HG03469 (cell line): ENCODE measurements around the gene SLC22A24.
"Not testable (repeated sequence)": the region's sequence is repeated elsewhere in the genome, so short reads cannot be mapped to it uniquely, and the experiment has no call there.

Experiments
- ATAC-seq: cut with Tn5 transposase; IDR thresholded peaks from one replicate; pipeline ENCODE4 v1.9.1; 2021; ENCODE audit warnings: mild to moderate bottlenecking, moderate library complexity, moderate number of reproducible peaks; ENCODE audit not compliant: unreplicated experiment

The SLC22A24 gene, protein sequence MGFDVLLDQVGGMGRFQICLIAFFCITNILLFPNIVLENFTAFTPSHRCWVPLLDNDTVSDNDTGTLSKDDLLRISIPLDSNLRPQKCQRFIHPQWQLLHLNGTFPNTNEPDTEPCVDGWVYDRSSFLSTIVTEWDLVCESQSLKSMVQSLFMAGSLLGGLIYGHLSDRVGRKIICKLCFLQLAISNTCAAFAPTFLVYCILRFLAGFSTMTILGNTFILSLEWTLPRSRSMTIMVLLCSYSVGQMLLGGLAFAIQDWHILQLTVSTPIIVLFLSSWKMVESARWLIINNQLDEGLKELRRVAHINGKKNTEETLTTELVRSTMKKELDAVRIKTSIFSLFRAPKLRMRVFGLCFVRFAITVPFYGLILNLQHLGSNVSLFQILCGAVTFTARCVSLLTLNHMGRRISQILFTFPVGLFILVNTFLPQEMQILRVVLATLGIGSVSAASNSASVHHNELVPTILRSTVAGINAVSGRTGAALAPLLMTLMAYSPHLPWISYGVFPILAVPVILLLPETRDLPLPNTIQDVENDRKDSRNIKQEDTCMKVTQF

DNA sequence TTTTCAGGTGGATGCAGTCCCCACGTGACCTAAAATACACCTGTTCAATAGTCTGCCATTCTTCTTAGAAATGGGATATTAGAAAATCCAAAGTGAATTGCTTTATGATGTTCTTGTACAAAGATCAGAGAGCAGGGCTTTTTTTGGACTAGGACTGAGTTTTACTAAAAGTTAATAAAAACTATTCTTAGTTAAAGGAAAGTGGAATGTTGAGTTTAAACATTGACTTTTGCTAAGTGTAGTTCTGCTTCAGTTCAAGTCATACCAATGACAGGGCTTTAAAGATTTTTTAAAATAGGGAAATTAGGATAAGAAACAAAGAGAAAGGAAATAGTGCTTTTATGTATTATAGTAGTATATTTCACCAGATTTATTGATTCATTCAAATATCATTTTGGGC lies at the start of gene SLC22A24:
SLC22A24 (minus strand) TSS at position 101 of the 400 bp plus-strand sequence. CDS start 442 bp downstream, outside the sequence.
- no peak for ATAC-seq

DNA sequence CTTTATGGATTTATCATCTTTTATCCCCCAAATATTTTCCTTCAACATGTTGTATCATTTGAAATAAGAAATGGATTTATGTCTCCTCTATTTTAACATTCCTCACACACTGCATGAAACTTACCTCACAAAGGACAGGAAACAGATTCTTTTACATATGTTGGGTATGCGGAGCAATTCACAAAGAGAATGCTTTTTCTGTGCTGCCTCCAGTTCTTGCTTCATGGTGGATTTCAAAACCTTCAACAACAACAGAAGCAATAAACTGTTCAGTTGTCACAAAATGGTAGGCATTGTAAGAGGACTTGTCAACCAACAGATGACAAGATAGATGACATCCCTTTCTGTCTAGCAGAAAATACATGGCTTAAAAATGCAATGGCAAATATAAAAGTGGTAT lies 36.5 kb upstream of the SLC22A24 start:
- no peak for ATAC-seq

DNA sequence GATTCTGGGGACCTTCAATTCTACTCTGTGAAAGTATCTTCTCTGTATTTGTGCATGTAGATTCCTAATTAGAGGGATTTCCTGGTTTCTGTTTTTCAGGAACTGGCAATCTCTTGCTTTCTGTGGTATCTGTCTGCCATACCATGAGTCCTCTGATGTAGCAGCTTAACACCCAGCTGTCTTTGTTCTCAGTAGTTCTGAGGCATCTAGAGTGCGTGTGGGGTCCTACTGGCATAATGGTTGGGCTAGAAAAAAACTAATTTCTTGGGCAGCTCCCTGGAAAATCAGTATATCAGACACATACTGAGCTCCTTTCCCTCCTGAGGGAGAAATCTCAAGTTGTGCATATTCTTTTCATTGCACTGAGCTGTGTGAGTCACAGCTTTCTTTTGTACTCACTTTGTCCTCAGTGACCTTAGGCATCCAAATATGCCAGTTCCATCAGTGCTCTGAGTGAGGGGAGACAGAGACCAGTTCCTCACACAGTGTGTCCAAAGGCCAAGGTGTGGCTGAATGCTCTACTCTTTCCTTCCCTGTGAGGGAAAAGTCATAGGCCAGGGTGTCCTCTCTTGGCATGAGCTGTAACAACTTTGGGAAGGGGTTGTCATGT lies 35.5 kb upstream of the SLC22A24 start:
- ATAC-seq: no peak

DNA sequence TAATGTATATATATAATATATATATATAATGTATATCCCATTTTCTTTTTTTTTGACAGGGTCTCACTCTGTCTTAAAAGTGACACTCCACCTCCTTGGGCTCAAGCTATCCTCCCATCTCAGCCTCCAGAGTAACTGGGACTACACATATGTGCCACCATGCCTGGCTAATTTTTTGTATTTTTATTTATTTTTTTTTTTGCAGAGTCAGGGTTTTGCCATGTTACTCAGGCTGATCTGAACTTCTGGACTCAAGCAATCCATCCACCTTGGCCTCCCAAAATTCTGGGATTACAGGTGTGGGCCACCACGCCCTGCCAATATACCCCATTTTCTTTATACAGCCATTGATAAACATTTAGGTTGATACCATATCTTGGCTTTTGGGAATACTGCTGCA lies 33.9 kb upstream of the SLC22A24 start:
- ATAC-seq: no peak

DNA sequence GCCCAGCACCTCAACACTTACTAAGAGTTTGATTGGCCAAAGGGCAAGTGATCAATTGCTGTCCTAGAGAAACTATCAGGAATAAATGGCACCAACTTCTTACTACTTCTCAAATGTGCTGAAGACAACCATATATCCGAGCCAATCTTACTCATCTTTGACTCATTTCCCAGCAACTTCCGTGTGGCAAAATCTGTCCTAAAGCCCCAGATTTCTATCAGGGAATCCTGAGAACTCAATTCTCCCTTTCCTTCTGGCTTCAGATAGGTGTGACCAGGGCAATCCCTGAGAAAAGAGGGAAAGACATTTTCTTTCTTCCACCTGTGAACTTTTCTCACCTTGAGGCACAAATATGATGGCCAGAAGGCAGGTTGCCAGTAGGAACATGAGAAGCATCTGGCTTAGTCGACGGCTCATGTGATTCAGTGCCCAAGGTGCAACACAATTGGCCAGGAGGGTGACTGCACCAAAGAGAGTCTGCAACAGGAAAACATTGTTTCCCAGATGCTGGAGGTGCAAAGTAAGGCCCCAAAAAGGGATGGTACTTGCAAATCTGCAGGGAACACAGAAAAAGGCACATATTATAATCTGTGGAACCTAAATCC lies 21.8 kb upstream of the SLC22A24 start:
- no peak for ATAC-seq

DNA sequence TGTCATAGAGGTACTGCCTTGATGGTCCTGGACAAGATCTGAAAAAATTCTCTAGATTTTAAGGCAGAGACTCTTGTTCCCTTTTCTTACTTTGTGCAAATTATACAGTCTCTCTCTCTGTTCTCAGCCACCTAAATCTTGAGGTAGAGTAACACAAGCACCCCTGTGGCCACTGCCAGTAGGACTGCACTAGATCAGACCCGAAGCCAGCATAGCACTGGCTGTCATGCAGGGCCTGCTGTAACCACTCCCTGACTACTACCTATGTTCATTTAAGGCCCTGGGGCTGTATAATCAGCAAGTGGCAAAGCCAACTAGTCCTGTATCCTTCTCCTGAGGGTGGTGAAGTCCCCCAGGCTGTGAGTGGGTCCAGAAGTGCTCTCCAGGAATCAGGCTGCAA lies 11.8 kb upstream of the SLC22A24 start:
- no peak for ATAC-seq

DNA sequence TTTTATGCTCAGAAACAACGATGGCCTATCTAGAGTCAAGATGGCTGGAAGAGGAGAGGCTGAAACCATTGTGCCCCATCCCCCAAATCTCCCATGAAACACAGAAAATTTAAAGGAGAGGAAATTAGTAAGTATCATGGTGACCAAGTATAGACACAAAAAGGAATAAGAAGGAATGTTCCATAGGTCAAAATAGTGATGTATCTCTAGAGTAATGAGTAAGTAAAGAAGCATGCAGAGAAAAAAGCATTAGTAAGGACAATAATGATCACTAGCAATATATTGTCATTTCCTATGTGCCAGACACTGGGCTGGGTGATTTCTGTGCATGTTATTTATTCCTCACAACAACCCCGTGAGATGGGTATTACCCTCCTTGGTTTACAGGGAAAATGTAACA lies 2.6 kb upstream of the SLC22A24 start:
- no peak for ATAC-seq

DNA sequence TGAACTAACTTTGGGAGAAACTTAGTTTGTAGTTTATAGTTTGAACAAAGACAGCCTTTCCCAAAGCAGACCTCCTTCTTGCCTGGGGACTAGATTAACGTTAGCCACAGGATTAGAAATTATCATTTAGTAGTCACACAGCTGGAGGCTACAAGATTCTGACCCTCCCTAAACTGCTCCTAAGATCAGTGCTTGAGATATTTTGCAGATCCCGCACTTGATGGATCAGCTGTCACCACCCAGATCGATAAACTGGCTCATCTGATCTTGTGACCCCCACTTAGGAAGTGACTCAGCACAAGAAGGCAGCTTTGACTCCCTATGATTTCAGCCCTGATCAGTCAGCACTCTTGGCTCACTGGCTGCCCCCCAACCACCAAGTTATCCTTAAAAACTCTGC lies 1.6 kb downstream of the SLC22A24 start:
- no peak for ATAC-seq

DNA sequence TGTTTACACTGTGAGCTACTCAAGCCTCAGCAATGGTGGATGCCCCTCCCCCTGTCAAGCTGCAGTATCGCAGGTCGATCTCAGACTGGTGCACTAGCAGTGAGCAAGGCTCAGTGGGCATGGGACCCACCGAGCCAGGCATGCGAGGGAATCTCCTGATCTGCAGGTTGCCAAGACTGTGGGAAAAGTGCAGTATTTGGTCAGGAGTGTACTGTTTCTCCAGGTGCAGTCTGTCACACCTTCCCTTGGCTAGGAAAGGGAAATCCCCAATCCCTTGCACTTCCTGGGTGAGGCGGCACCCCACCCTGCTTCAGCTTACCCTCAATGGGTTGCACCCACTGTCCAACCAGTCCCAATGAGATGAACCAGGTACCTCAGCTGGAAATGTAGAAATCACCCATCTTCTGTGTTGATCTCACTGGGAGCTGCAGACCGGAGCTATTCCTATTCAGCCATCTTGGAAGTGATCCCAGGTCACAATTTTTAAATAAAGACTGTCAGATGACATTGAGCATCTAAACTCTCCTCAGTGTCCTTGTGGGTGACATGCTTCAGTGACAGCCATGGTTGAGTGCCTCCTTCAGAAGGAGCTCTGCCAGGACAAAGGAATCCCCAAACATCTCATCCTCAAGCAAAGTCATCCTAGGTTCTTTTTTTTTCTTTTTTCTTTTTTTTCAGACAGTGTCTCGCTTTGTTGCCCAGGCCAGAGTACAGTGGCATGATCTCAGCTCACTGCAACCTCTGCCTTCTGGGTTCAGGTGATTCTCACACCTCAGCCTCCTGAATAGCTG lies 10.8 kb downstream of the SLC22A24 start:
- no peak for ATAC-seq

DNA sequence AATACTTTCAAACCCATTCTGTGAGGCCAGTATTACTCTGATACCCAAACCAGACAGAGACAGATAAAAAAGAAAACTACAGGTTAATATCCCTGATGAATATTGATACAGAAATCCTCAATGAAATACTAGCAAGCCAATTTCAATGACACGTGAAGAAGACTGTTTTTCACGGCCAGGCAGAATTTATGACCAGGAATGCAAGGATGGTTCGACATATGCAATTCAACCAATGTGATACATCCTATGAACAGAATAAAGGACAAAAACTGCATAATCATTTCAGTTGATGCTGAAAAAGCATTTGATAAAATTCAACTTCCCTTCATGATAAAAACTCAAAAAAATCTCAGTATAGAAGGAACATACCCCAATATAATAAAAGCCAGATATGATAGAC lies 44.5 kb downstream of the SLC22A24 start:
- no peak for ATAC-seq

DNA sequence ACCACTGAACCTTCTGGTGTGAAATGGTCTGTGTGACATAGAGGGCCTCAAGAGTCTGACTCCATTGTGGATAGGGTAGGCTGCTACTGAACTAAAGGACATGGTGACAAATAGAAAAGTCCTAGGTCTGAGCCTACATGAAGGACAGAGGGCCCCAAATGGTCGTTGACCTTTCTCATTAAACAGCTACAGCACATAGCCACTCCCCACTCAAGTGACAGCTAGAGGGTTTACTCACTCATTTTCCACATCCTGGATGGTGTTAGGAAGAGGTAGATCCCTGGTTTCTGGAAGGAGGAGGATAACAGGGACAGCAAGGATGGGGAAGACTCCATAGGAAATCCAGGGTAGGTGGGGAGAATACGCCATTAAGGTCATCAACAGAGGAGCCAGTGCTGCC lies 63.3 kb downstream of the SLC22A24 start:
- no peak for ATAC-seq

DNA sequence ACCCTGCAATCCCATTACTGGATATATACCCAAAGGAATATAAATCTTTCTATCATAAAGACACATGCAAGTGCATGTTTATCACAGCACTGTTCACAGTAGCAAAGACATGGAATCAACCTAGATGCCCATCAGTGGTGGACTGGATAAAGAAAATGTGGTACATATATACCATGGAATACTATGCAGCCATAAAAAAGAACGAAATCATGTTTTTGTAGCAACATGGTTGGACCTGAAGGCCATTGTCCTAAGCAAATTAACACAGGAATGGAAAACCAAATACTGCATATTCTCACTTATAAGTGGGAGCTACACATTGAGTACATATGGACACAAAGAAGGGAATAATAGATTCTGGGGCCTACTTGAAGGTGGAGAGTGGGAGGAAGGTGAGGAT lies 97.8 kb downstream of the SLC22A24 start:
- ATAC-seq: not testable (repeated sequence)

DNA sequence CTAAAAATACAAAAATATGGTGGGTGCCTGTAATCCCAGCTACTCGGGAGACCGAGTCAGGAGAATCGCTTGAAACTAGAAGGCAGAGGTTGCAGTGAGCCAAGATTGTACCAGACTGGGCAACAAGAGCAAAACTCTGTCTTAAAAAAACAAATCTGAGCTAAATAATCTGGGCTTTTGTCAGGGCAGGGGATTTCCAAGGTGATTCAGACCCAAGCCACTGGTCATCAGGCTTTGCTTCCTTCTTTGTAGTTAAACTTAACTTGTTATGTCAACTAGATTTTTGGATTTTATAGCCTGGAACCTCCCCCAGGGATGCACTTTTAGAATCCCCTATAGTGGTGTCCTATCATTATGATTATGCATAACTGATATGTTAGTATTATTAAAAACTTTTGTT lies 101.4 kb downstream of the SLC22A24 start:
- no peak for ATAC-seq

DNA sequence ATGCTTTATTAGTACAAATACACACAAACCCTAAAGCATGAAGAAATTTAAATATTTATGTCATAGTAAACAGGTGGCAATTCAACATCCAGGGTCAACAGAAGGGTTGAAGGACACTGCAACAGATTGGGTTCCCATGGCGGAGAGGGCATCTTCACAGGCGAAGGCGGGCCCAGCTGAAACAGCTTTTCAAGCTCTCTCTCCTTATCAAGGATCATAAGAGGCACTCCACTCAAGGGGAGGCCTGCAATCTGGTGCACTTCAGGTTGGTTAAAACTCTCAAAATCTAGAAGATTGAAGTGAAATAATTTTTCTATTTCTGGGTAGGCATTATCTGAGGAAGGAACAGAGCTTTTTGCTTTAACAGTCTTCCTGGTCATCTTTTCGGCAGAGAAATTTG lies 111.6 kb downstream of the SLC22A24 start:
- no peak for ATAC-seq
